HG03135 (cell line): Measurements from ENCODE around the gene UST.

Source experiments
- ATAC-seq: cut with Tn5 transposase; IDR thresholded peaks from one replicate; pipeline ENCODE4 v1.9.1; 2021; ENCODE audit warnings: mild to moderate bottlenecking, moderate library complexity; ENCODE audit not compliant: unreplicated experiment

Gene UST

GRCh38 chr6:149052350-149053106 is 305.7 kb downstream of the UST start:
- no peak for ATAC-seq

GRCh38 chr6:149053848-149054558 is 307.2 kb downstream of the UST start:
- no peak for ATAC-seq

GRCh38 chr6:149054559-149055194 is 307.8 kb downstream of the UST start:
- peak; percentile 92 for ATAC-seq

- ATAC-seq = no peak
These were observed 308.5 kb downstream of the UST start for GRCh38 chr6:149055195-149055899.

GRCh38 chr6:149056777-149057463 is 310.1 kb downstream of the UST start:
- ATAC-seq = no peak

GRCh38 chr6:149057464-149057840 is 310.6 kb downstream of the UST start:
- no peak for ATAC-seq

GRCh38 chr6:149059557-149059956 is 312.7 kb downstream of the UST start:
- ATAC-seq = no peak

- ATAC-seq = peak; percentile 80
These were observed 313.6 kb downstream of the UST start for GRCh38 chr6:149060300-149060984.

GRCh38 chr6:149060985-149061760 is 314.3 kb downstream of the UST start:
- ATAC-seq = no peak

- no peak for ATAC-seq
These were observed 315.1 kb downstream of the UST start for GRCh38 chr6:149061930-149062329.

GRCh38 chr6:149062653-149063348 is 316.0 kb downstream of the UST start:
- ATAC-seq = no peak

- no peak for ATAC-seq
These were observed 316.6 kb downstream of the UST start for GRCh38 chr6:149063468-149063867.

GRCh38 chr6:149064001-149064659 is 317.3 kb downstream of the UST start:
- no peak for ATAC-seq

GRCh38 chr6:149064660-149065015 is 317.8 kb downstream of the UST start:
- ATAC-seq = no peak

- no peak for ATAC-seq
These were observed 318.3 kb downstream of the UST start for GRCh38 chr6:149065121-149065520.

- peak; percentile 99 for ATAC-seq
These were observed 319.1 kb downstream of the UST start for GRCh38 chr6:149065658-149066556.

GRCh38 chr6:149071997-149072396 is 325.2 kb downstream of the UST start:
- no peak for ATAC-seq
